SK-N-SH treated with all-trans-retinoic acid at 6 μM for 48 hours (cell line): Measurements from ENCODE around the gene ABCB8.
A peak's percentile ranks its signal among the peaks of the same experiment; 100 is the strongest.

ENCODE experiments used
- ATAC-seq: fragments of 200-7000 bp; cut with Tn5 transposase; 3 replicates; pipeline ENCODE4 v1.9.1; 2020; ENCODE audit warnings: mild to moderate bottlenecking, moderate library complexity
- ARNTL ChIP-seq: fragments of 450-650 bp; formaldehyde crosslinking; IDR thresholded peaks from 2 replicates; pipeline ENCODE4 v1.5.0; 2020; ENCODE audit warnings: low read depth, mild to moderate bottlenecking, moderate library complexity, borderline replicate concordance
- BACH2 ChIP-seq: fragments of 250-450 bp; sonication (Bioruptor Pico); IDR thresholded peaks from 2 replicates; pipeline ENCODE4 v1.9.0; 2021; ENCODE audit warnings: mild to moderate bottlenecking, borderline replicate concordance
- CSDC2 ChIP-seq: fragments of 250-450 bp; sonication (Bioruptor Pico); IDR thresholded peaks from 2 replicates; pipeline ENCODE4 v1.5.0; 2020; ENCODE audit warnings: mild to moderate bottlenecking, moderate library complexity
- ESRRG ChIP-seq: fragments of 250-450 bp; sonication (Bioruptor Pico); IDR thresholded peaks from 2 replicates; pipeline ENCODE4 v1.6.1; 2021; ENCODE audit warnings: mild to moderate bottlenecking
- GLIS3 ChIP-seq: fragments of 250-450 bp; sonication (Bioruptor Pico); IDR thresholded peaks from 2 replicates; pipeline ENCODE4 v1.5.0; 2020; ENCODE audit warnings: mild to moderate bottlenecking, moderate library complexity
- PPARA ChIP-seq: fragments of 250-450 bp; sonication (Bioruptor Pico); IDR thresholded peaks from 2 replicates; pipeline ENCODE4 v1.5.0; 2020; ENCODE audit warnings: mild to moderate bottlenecking, borderline replicate concordance
- RARB ChIP-seq: fragments of 250-450 bp; sonication (Bioruptor Pico); IDR thresholded peaks from 2 replicates; pipeline ENCODE4 v1.8.0; 2021; ENCODE audit warnings: mild to moderate bottlenecking, moderate library complexity
- SNAI2 ChIP-seq: fragments of 250-450 bp; sonication (Bioruptor Pico); IDR thresholded peaks from 2 replicates; pipeline ENCODE4 v1.5.0; 2020; ENCODE audit warnings: mild to moderate bottlenecking, moderate library complexity
- TCF4 ChIP-seq: fragments of 250-450 bp; sonication (Bioruptor Pico); IDR thresholded peaks from 2 replicates; pipeline ENCODE4 v1.8.0; 2021; ENCODE audit warnings: mild to moderate bottlenecking, moderate library complexity, borderline replicate concordance
- TOX ChIP-seq: fragments of 250-450 bp; sonication (Bioruptor Pico); IDR thresholded peaks from 2 replicates; pipeline ENCODE4 v1.8.0; 2021; ENCODE audit warnings: mild to moderate bottlenecking, moderate library complexity, borderline replicate concordance
- ZC3H10 ChIP-seq: fragments of 250-450 bp; sonication (Bioruptor Pico); IDR thresholded peaks from 2 replicates; pipeline ENCODE4 v1.5.1; 2021; ENCODE audit warnings: mild to moderate bottlenecking, moderate library complexity
- ZFP3 ChIP-seq: fragments of 250-450 bp; sonication (Bioruptor Pico); IDR thresholded peaks from 2 replicates; pipeline ENCODE4 v1.5.0; 2020; ENCODE audit warnings: mild to moderate bottlenecking, moderate library complexity
- ZFP30 ChIP-seq: fragments of 450-650 bp; formaldehyde crosslinking; IDR thresholded peaks from 2 replicates; pipeline ENCODE4 v1.5.0; 2022; ENCODE audit warnings: mild to moderate bottlenecking, moderate library complexity
- ZNF565 ChIP-seq: fragments of 450-650 bp; formaldehyde crosslinking; conservative IDR thresholded peaks from 2 replicates; pipeline ENCODE4 v1.5.0; 2020; ENCODE audit warnings: low read depth, mild to moderate bottlenecking, moderate library complexity
- ZNF70 ChIP-seq: fragments of 450-650 bp; formaldehyde crosslinking; IDR thresholded peaks from 2 replicates; pipeline ENCODE4 v1.5.0; 2020; ENCODE audit warnings: mild to moderate bottlenecking, moderate library complexity
- ZNF8 ChIP-seq: fragments of 450-650 bp; formaldehyde crosslinking; IDR thresholded peaks from 2 replicates; pipeline ENCODE4 v1.5.0; 2020; ENCODE audit warnings: mild to moderate bottlenecking, moderate library complexity
- TF ChIP-seq, protein P1 (sequence below): fragments of 250-450 bp; sonication (Bioruptor Pico); IDR thresholded peaks from 2 replicates; pipeline ENCODE4 v1.5.0; 2020; ENCODE audit warnings: mild to moderate bottlenecking, moderate library complexity
- TF ChIP-seq, protein P2 (sequence below): fragments of 250-450 bp; sonication (Bioruptor Pico); IDR thresholded peaks from 2 replicates; pipeline ENCODE4 v1.5.1; 2021; ENCODE audit warnings: mild to moderate bottlenecking, moderate library complexity
- TF ChIP-seq, protein P3 (sequence below): fragments of 250-450 bp; sonication (Bioruptor Pico); IDR thresholded peaks from 2 replicates; pipeline ENCODE4 v1.8.0; 2021; ENCODE audit warnings: low read depth, mild to moderate bottlenecking, moderate library complexity, borderline replicate concordance
- TF ChIP-seq, protein P4 (sequence below): fragments of 250-450 bp; sonication (Bioruptor Pico); IDR thresholded peaks from 2 replicates; pipeline ENCODE4 v1.8.0; 2020; ENCODE audit warnings: mild to moderate bottlenecking, moderate library complexity, borderline replicate concordance
- TF ChIP-seq, protein P5 (sequence below): fragments of 250-450 bp; sonication (Bioruptor Pico); IDR thresholded peaks from 2 replicates; pipeline ENCODE4 v1.5.1; 2020; ENCODE audit warnings: low read depth, mild to moderate bottlenecking, moderate library complexity

ABCB8 gene

DNA sequence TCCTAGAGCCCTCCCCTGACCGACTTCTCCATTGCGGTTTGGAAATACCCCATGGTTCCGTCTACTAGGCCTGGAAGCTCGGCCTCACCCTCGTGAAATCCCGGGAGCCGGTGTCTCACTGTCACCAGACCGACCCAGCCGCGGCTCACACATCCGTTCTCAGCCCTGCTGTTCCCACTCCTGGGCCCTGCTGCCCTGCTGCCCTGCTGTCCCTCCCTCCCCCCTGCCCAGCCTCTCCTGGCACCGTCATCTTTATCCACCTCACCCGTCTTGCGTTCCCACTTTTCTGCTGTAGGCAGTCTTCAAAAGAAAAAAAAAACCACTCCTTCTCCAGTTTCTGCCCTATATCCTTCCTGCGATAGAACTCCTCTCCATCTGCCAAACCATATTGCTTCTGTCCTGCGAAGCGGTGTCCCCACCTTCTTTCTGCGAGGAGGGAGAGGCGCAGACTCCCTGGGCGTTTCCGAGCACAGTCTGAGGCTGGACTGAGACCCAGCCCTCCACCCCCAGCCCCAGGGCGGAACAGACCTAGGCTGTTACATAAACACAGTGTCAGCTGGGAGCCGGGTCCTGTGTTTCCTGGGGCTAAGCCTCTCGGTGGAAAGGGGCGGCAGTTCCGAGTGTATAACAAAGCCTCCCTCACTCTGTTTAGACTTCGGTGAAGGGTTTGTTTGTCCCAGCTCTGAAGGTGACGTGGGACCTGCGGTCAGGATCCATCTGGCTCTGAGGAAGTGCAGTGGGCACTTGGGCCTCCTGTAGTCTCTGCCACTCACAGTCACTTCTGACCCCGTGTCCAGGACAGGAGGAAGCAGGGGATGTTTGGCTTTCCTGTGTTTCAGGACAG, 60.8 kb downstream of the ABCB8 start:
- no peak for TF ChIP-seq ARNTL (CRISPR knock-in tag)
- TF ChIP-seq ZC3H10 (CRISPR knock-in tag) = no peak
- TF ChIP-seq ZFP30 = no peak
- TF ChIP-seq ZNF8 (CRISPR knock-in tag) = no peak
- no peak for TF ChIP-seq ESRRG
- TF ChIP-seq, protein P1, sequence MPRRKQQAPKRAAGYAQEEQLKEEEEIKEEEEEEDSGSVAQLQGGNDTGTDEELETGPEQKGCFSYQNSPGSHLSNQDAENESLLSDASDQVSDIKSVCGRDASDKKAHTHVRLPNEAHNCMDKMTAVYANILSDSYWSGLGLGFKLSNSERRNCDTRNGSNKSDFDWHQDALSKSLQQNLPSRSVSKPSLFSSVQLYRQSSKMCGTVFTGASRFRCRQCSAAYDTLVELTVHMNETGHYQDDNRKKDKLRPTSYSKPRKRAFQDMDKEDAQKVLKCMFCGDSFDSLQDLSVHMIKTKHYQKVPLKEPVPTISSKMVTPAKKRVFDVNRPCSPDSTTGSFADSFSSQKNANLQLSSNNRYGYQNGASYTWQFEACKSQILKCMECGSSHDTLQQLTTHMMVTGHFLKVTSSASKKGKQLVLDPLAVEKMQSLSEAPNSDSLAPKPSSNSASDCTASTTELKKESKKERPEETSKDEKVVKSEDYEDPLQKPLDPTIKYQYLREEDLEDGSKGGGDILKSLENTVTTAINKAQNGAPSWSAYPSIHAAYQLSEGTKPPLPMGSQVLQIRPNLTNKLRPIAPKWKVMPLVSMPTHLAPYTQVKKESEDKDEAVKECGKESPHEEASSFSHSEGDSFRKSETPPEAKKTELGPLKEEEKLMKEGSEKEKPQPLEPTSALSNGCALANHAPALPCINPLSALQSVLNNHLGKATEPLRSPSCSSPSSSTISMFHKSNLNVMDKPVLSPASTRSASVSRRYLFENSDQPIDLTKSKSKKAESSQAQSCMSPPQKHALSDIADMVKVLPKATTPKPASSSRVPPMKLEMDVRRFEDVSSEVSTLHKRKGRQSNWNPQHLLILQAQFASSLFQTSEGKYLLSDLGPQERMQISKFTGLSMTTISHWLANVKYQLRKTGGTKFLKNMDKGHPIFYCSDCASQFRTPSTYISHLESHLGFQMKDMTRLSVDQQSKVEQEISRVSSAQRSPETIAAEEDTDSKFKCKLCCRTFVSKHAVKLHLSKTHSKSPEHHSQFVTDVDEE (CRISPR knock-in tag) = no peak
- TF ChIP-seq TOX (CRISPR knock-in tag) = no peak
- TF ChIP-seq, protein P2, sequence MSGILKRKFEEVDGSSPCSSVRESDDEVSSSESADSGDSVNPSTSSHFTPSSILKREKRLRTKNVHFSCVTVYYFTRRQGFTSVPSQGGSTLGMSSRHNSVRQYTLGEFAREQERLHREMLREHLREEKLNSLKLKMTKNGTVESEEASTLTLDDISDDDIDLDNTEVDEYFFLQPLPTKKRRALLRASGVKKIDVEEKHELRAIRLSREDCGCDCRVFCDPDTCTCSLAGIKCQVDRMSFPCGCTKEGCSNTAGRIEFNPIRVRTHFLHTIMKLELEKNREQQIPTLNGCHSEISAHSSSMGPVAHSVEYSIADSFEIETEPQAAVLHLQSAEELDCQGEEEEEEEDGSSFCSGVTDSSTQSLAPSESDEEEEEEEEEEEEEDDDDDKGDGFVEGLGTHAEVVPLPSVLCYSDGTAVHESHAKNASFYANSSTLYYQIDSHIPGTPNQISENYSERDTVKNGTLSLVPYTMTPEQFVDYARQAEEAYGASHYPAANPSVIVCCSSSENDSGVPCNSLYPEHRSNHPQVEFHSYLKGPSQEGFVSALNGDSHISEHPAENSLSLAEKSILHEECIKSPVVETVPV (CRISPR knock-in tag) = no peak
- TF ChIP-seq GLIS3 = no peak
- no peak for TF ChIP-seq ZNF565
- TF ChIP-seq, protein P3, sequence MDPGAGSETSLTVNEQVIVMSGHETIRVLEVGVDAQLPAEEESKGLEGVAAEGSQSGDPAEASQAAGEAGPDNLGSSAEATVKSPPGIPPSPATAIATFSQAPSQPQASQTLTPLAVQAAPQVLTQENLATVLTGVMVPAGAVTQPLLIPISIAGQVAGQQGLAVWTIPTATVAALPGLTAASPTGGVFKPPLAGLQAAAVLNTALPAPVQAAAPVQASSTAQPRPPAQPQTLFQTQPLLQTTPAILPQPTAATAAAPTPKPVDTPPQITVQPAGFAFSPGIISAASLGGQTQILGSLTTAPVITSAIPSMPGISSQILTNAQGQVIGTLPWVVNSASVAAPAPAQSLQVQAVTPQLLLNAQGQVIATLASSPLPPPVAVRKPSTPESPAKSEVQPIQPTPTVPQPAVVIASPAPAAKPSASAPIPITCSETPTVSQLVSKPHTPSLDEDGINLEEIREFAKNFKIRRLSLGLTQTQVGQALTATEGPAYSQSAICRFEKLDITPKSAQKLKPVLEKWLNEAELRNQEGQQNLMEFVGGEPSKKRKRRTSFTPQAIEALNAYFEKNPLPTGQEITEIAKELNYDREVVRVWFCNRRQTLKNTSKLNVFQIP (CRISPR knock-in tag) = no peak
- no peak for TF ChIP-seq BACH2 (CRISPR knock-in tag)
- TF ChIP-seq SNAI2 (CRISPR knock-in tag) = no peak
- TF ChIP-seq CSDC2 = no peak
- no peak for TF ChIP-seq ZNF70 (CRISPR knock-in tag)
- TF ChIP-seq RARB = no peak
- no peak for TF ChIP-seq TCF4 (CRISPR knock-in tag)
- TF ChIP-seq PPARA = no peak
- TF ChIP-seq, protein P4, sequence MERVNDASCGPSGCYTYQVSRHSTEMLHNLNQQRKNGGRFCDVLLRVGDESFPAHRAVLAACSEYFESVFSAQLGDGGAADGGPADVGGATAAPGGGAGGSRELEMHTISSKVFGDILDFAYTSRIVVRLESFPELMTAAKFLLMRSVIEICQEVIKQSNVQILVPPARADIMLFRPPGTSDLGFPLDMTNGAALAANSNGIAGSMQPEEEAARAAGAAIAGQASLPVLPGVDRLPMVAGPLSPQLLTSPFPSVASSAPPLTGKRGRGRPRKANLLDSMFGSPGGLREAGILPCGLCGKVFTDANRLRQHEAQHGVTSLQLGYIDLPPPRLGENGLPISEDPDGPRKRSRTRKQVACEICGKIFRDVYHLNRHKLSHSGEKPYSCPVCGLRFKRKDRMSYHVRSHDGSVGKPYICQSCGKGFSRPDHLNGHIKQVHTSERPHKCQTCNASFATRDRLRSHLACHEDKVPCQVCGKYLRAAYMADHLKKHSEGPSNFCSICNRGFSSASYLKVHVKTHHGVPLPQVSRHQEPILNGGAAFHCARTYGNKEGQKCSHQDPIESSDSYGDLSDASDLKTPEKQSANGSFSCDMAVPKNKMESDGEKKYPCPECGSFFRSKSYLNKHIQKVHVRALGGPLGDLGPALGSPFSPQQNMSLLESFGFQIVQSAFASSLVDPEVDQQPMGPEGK (CRISPR knock-in tag) = no peak
- ATAC-seq = no peak

DNA sequence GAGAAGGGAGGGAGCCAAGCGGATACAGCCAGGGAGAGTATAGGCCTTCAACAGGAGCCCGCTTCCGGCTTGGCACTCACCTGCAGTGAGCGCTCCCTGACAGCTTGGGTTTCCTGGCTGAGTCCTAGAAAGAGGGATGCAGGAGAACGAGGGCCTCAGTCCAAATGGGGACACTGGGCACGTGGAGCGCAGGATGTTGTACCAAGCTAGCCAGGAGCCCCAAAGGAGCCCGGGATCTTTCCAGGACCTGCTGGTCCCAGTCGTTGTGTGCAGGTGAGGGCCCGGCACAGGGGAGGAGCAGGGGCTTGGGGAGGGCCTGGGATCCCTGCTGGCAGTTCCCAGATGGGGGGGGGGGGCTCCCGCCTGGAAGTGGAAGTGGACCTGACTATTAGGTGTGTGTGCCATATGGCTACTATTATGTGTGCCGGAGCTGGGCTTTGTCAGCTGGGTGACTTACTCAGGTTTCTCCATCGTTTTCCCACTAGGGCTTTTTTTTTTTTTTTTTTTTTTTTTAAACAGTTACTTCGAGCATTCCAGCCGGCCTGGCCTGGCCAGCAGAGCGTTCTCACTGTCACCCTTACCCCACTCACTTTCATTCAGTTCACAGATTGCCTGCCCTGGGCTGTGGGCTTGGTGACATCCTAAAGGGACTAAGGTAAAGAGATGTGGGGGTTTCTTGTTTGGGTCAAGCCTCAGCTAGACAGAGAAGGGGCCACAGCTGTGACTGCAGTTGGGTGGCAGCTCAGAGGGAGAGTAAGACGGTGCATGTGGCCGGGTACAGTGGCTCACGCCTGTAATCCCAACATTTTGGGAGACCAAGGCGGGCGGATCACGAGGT, 61.9 kb downstream of the ABCB8 start:
- TF ChIP-seq ZNF70 (CRISPR knock-in tag) (peak; percentile 86), ZFP30 (no peak)
- no peak for ATAC-seq

DNA sequence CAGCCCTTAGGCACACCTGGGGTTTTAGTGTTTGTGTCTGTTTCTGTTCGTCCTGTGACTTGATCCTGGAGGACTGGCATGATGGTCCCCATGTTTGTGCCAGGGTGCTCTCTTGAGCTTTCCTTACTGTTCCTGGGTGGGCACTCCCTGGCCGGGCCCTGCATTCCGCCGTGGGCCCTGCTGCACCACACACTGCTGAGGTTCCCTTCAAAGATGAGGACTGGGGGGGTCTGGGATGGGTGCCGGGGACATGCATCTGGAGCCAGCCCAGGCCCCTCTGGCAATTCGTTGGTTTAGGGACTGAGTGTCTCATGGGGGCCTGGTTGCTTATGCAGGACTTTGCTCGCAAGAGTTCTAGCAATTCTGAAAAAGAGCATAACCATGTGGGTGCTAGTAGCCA, 62.8 kb downstream of the ABCB8 start:
- no peak for TF ChIP-seq ZNF565
- no peak for TF ChIP-seq GLIS3
- TF ChIP-seq ZNF8 (CRISPR knock-in tag) = no peak
- no peak for ATAC-seq

DNA sequence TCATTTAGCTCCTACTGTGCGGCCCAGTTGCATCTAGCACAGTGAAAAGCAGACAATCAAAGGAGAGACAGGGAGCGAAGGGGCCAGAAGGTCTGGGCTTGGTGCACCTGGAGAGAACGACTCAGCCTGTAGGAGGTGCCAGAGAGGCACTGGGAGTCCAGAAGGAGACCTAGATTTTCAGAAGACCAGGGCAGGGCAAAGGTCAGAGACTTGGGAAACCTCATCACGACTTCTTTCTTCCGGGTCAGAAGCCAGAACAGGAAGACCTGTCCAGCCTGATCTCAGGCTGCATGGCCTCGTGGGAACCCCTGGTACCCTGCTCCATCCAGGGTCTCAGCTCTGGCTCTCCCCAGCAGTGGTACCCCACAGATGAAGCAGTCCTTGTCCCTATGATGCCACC, 63.2 kb downstream of the ABCB8 start:
- ATAC-seq = no peak
- TF ChIP-seq BACH2 (CRISPR knock-in tag) (no peak), ARNTL (CRISPR knock-in tag) (no peak), ZNF565 (no peak), ZFP30 (no peak), PPARA (no peak), ZFP3 (CRISPR knock-in tag) (no peak), TCF4 (CRISPR knock-in tag) (no peak), CSDC2 (no peak), RARB (no peak), ZNF70 (CRISPR knock-in tag) (no peak), SNAI2 (CRISPR knock-in tag) (no peak), ZC3H10 (CRISPR knock-in tag) (no peak)
- TF ChIP-seq, protein P5, sequence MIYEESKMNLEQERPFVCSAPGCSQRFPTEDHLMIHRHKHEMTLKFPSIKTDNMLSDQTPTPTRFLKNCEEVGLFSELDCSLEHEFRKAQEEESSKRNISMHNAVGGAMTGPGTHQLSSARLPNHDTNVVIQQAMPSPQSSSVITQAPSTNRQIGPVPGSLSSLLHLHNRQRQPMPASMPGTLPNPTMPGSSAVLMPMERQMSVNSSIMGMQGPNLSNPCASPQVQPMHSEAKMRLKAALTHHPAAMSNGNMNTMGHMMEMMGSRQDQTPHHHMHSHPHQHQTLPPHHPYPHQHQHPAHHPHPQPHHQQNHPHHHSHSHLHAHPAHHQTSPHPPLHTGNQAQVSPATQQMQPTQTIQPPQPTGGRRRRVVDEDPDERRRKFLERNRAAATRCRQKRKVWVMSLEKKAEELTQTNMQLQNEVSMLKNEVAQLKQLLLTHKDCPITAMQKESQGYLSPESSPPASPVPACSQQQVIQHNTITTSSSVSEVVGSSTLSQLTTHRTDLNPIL (CRISPR knock-in tag) = no peak
- TF ChIP-seq, protein P2 (CRISPR knock-in tag) = no peak
